H1 (cell line): ENCODE measurements around the gene SND1.

Source experiments
- ASH2L ChIP-seq: fragments of 200-600, 300-600 bp; sonication (generic); IDR thresholded peaks from one replicate; pipeline ENCODE4 v1.7.1; 2017; ENCODE audit warnings: low read length
- JUN ChIP-seq: IDR thresholded peaks from 2 replicates; pipeline ENCODE4 v1.6.1; 2011; ENCODE audit warnings: low read depth, mild to moderate bottlenecking, improper control_type of control experiment, low read length
- PHF8 ChIP-seq: fragments of 200-600 bp; sonication (generic); conservative IDR thresholded peaks from 2 replicates; pipeline ENCODE4 v1.7.1; 2012; ENCODE audit warnings: low read depth, mild to moderate bottlenecking, inconsistent platforms, low read length, moderate library complexity
- RAD21 ChIP-seq, 2 experiments: IDR thresholded peaks in 1 of 2; conservative IDR thresholded peaks in 1 of 2; 2 replicates each; pipeline ENCODE4 v1.6.1; 2011; ENCODE audit warnings: low read depth in 2 of 2, low read length in 2 of 2, improper control_type of control experiment in 1 of 2, inconsistent platforms in 1 of 2, mild to moderate bottlenecking in 1 of 2, moderate library complexity in 1 of 2
- ZNF274 ChIP-seq: IDR thresholded peaks from 2 replicates; pipeline ENCODE4 v1.7.0; 2012; ENCODE audit warnings: low read length, borderline replicate concordance; ENCODE audit errors: extremely low read depth
- TF ChIP-seq, protein P1 (sequence below), 3 experiments: IDR thresholded peaks; 1 replicate in 2 of 3; 2 replicates in 1 of 3; pipeline versions ENCODE4 v1.5.1 to v1.6.1; 2011; ENCODE audit warnings: low read length in 3 of 3, mild to moderate bottlenecking in 3 of 3, inconsistent platforms in 2 of 3, low read depth in 1 of 3, moderate library complexity in 1 of 3; ENCODE audit not compliant: insufficient read depth in 1 of 3; ENCODE audit errors: control extremely low read depth in 1 of 3

- TF ChIP-seq JUN (no peak), RAD21 (IDR thresholded peaks at IDR 0.05 in 1 of 2, conservative IDR thresholded peaks at IDR 0.05 in 1 of 2; ENCODE audit: low read depth in 2 of 2, low read length in 2 of 2) (no peak), PHF8 (no peak), ZNF274 (no peak), ASH2L (no peak)
- TF ChIP-seq, protein P1, sequence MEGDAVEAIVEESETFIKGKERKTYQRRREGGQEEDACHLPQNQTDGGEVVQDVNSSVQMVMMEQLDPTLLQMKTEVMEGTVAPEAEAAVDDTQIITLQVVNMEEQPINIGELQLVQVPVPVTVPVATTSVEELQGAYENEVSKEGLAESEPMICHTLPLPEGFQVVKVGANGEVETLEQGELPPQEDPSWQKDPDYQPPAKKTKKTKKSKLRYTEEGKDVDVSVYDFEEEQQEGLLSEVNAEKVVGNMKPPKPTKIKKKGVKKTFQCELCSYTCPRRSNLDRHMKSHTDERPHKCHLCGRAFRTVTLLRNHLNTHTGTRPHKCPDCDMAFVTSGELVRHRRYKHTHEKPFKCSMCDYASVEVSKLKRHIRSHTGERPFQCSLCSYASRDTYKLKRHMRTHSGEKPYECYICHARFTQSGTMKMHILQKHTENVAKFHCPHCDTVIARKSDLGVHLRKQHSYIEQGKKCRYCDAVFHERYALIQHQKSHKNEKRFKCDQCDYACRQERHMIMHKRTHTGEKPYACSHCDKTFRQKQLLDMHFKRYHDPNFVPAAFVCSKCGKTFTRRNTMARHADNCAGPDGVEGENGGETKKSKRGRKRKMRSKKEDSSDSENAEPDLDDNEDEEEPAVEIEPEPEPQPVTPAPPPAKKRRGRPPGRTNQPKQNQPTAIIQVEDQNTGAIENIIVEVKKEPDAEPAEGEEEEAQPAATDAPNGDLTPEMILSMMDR (IDR thresholded peaks at IDR 0.05; ENCODE audit: control extremely low read depth in 1 of 3, insufficient read depth in 1 of 3, low read depth in 1 of 3, low read length in 3 of 3), result no peak
Measured at GRCh38 chr7:128081808-128082207, 429.8 kb downstream of the SND1 start.
